NK-92 (cell line): ENCODE measurements around the gene TEAD4.

Experiments
- DNase-seq: peaks from one replicate; lab custom pipeline; 2025; ENCODE audit not compliant: unreplicated experiment; lab: John Stamatoyannopoulos, UW

Gene TEAD4

DNA sequence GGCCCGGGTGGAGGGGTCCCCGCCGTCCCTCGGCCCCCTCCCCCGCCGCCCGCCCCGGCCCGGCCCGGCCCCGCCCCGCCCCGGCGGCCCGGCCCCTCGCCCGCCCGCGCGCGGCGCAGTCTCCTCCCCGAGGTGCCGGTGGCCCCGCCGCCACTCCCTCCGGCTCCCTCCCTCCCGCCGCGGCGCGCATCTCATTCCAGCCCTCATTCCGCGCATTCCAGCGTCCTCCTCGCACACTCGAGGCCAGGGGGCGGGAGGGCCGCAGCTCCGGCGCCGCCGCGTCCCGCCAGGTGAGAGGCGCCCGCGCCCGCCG lies at the start of gene TEAD4:
Gene TEAD4 (plus strand): TSS at position 206 of the 313 bp plus-strand sequence.
- no peak for DNase-seq

DNA sequence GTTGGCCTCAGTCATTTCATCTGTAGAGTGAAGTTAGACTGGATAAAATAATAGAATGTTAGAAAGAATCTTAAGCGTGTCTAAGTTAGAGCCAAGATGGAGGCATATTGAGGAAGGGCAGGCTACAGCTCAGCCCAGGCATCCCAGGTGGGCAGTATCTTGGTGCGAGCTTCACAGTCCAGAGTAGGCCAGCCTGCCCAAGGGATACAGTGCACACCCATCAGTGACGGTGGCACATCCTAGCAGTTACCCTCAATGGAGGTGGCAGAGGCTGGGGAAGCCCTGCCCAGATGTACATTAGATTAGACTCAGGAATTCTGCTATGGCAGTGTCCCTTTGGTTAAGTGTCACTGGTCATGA lies 47.0 kb upstream of the TEAD4 start:
- no peak for DNase-seq

GRCh38 chr12:2919249-2919648 lies 39.9 kb upstream of the TEAD4 start:
- no peak for DNase-seq

DNA sequence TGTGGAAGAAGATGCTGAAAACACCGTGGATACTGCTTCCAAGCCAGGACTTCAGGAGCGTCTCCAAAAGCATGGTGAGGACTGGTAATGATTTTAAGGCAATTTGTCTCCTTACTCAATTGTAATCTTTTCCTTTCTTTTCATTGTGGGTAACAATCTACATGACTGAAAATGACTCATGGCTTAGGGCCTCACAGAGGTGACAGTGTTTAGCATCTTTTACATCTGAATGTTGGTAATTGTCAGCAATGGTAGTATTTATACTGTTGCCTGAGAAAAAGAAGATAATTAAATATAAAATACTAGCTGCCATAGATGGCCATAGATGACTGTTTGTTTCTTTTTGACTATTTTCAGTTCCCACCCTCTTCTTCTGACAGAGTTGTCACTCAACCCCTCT lies 36.9 kb upstream of the TEAD4 start:
- no peak for DNase-seq

DNA sequence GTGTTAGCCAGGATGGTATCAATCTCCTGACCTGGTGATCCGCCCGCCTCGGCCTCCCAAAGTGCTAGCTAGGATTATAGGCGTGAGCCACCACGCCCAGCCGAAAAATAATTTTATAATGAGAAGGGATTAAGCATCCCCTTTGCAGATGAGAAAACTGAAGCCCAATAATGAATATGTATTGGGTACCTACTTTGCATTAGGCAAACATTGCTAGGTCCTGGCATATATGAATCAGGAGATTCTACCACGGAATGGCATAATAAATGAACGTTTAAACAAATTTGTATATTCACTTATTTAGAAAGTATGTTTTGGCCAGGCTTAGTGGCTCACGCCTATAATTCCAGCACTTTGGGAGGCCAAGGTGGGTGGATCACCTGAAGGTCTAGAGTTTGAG lies 36.1 kb upstream of the TEAD4 start:
- DNase-seq: no peak

GRCh38 chr12:2924019-2924418 lies 35.2 kb upstream of the TEAD4 start:
- no peak for DNase-seq

GRCh38 chr12:2925322-2925995 lies 33.7 kb upstream of the TEAD4 start:
- DNase-seq: no peak

GRCh38 chr12:2930865-2931264 lies 28.3 kb upstream of the TEAD4 start:
- no peak for DNase-seq

GRCh38 chr12:2933586-2933985 lies 25.6 kb upstream of the TEAD4 start:
- no peak for DNase-seq

- no peak for DNase-seq
Observed at GRCh38 chr12:2934371-2934770, 24.8 kb upstream of the TEAD4 start.

GRCh38 chr12:2936301-2936700 lies 22.9 kb upstream of the TEAD4 start:
- no peak for DNase-seq

DNA sequence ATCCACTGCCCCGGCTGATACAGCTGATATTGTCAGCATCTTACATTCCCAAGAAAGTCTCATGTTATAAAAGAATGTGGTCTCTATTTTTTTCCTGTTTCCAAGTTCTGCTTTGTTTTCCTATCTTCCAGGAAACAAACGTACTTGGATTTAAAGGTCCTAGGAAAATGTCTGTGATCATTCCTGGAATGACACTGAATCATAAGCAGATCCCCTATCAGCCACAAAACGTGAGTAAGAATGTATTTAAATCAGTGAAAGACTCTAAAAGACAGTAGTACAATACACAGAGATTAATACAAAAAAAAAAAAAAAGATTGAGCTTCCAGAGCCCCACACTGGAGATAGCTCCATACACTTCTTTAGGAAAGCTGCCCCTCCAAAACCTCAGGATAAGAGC lies 21.7 kb upstream of the TEAD4 start:
- no peak for DNase-seq

- DNase-seq: no peak
Observed at GRCh38 chr12:2939191-2939590, 20.0 kb upstream of the TEAD4 start.

DNA sequence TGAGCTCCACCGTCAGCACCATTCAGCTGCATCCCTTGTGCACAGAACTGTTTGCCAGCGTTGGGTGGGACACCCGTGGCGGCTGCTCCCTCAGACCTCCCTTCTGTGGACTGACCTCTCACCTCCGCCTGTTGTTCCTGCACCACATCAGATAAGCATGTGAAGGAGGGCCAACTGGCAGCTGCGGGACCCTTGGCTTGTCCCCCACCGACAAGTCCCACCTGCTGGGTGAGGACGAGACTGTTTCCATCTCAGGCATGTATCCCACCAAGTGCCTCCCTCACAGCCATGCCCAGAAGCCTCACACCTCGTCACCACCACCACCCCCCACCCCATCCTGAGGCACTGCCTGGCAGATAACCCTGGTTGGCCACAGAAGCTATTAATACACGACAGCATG lies 18.6 kb upstream of the TEAD4 start:
- DNase-seq: no peak

GRCh38 chr12:2941524-2941923 lies 17.7 kb upstream of the TEAD4 start:
- DNase-seq: no peak

- DNase-seq: no peak
Observed at GRCh38 chr12:2944401-2945047, 14.7 kb upstream of the TEAD4 start.

DNA sequence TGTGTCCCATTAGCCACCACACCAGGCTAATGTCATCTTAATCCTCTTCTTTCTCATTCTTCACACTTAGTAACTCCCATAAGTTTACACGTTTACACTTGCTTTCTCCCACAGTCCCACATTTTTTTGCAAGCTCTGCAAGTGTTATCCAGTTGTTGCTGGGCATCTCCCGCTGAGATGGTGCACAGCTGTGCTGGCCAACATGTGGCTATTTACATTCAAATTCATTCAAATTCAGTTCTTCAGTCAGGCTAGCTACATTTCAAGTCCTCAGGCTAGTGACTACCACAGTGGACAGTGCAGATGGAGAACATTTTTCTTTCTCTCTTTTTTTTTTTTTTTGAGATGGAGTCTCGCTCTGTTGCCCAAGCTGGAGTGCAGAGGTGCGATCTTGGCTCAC lies 9.8 kb upstream of the TEAD4 start:
- no peak for DNase-seq

DNA sequence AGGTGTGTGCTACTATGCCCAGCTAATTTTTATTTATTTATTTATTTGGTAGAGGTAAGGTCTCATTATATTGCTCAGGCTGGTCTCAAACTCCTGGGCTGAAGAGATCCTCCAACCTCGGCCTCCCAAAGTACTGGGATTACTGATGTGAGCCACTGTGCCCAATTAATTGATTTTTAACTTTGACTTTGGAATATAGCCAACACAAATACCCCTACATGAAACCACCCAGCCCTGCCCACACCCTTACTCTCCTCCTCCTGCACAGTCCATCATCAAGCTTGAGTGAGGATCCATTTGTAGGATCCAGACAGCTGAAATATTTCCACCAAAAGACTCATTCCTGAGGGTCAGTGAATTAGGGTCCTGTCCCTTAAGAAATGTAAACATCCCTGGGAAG lies 3.3 kb upstream of the TEAD4 start:
- no peak for DNase-seq

- DNase-seq: no peak
Observed at GRCh38 chr12:2957816-2958431, 1.3 kb upstream of the TEAD4 start.

- no peak for DNase-seq
Observed at GRCh38 chr12:2958432-2959191, 585 bp upstream of the TEAD4 start.

- no peak for DNase-seq
Observed at GRCh38 chr12:2959505-2960389, 550 bp downstream of the TEAD4 start.
